ENCODE measurements around the gene MYO18B. TPM values are rescaled to one million over a fixed set of nuclear protein-coding genes. Genes with fewer than 3 reads are reported as not detected.

MYO18B gene
- total and polyA plus RNA-seq, 2 donors (not counting 3 experiments of a cell fraction or from before 2014, with no cell fraction given), result 0.01 TPM; not detected in 1

GRCh38 chr22:25874327-25874726 is 132.3 kb downstream of the MYO18B start:
- H3K4me3 ChIP-seq (replicated peaks in 1 of 3; ENCODE audit: insufficient read depth in 1 of 3, low read depth in 1 of 3, low read length in 3 of 3), result no peak overlapping the region
- H3K36me3 ChIP-seq (ENCODE audit: control insufficient read depth in 2 of 2, extremely low read depth in 1 of 2, insufficient read depth in 2 of 2, low read length in 2 of 2), result no peaks in the 10 kb centered on the region
- dilution Hi-C loops (cut with MboI; ENCODE audit: extremely low pct_ligation_motif_present, low sequenced_read_pairs), result no loop called here
- TF ChIP-seq EZH2 (IDR thresholded peaks at IDR 0.05; ENCODE audit: borderline replicate concordance, low read depth, low read length, severe bottlenecking) (no peak), POLR2AphosphoS5 (IDR thresholded peaks at IDR 0.05; ENCODE audit: insufficient read depth, low read depth, low read length) (no peak), FOS (IDR thresholded peaks at IDR 0.05; ENCODE audit: borderline replicate concordance, insufficient read depth, low read length) (no peak), MAX (IDR thresholded peaks at IDR 0.05; ENCODE audit: insufficient read depth, insufficient read length) (no peak), CTCF (IDR thresholded peaks at IDR 0.05; ENCODE audit: extremely low read depth in 1 of 2, insufficient read depth in 1 of 2, low read depth in 1 of 2, low read length in 2 of 2) (no peak), JUN (IDR thresholded peaks at IDR 0.05; ENCODE audit: borderline replicate concordance, insufficient read depth, insufficient read length, low read depth) (no peak), MYC (IDR thresholded peaks at IDR 0.05; ENCODE audit: low read depth, low read length) (no peak), POLR2A (IDR thresholded peaks at IDR 0.05; ENCODE audit: low read depth, low read length) (no peak), GATA2 (IDR thresholded peaks at IDR 0.05; ENCODE audit: insufficient read depth, insufficient read length, low read depth, low read length) (no peak)
- H3K9me1 ChIP-seq (replicated peaks; ENCODE audit: control insufficient read depth, extremely low read depth, insufficient read depth, low read length), result no peaks in the 10 kb centered on the region
- H3K4me1 ChIP-seq (ENCODE audit: control insufficient read depth, extremely low read depth, insufficient read depth, low read length), result no peaks in the 10 kb centered on the region
- BruUV-seq (replicated peaks), result no TSS peak
- no peaks in the 10 kb centered on the region for H3K27me3 ChIP-seq (ENCODE audit: control insufficient read depth in 2 of 2, insufficient read depth in 2 of 2, low read length in 2 of 2)
- no peak overlapping the region for H2AFZ ChIP-seq (ENCODE audit: low read depth, low read length)
- H3K27ac ChIP-seq (ENCODE audit: insufficient read depth, low read depth, low read length), result no peak overlapping the region
- ChIA-PET CTCF (no interaction called here), POLR2A (no interaction called here)
- H3K9me3 ChIP-seq (replicated peaks; ENCODE audit: control insufficient read depth, insufficient read depth, low read length), result no peaks in the 10 kb centered on the region
- H3K4me2 ChIP-seq (ENCODE audit: insufficient read depth, low read length), result no peak overlapping the region
- H3K79me2 ChIP-seq (ENCODE audit: control insufficient read depth, insufficient read depth, low read length), result no peaks in the 10 kb centered on the region
- no peak for DNase-seq (ENCODE audit: low read depth, low spot score)
- FAIRE-seq, result no peak
- intact Hi-C loops (cut with micrococcal nuclease), result no loop called here
- no peak overlapping the region for H3K9ac ChIP-seq (replicated peaks; ENCODE audit: extremely low read depth, insufficient read depth, low read length)
- no peaks in the 10 kb centered on the region for H4K20me1 ChIP-seq (replicated peaks; ENCODE audit: control insufficient read depth, extremely low read depth, insufficient read depth, low read length)

Data from endothelial cell of umbilical vein (primary cell).